Skeletal muscle tissue (tissue), 5 donors: Measurements from ENCODE around the gene CARD6. TPM values are rescaled to one million over a fixed set of nuclear protein-coding genes. Genes with fewer than 3 reads are reported as not detected.

Experiments
- H3K27ac ChIP-seq: one replicate; pipeline ENCODE4 v1.7.0; 2013; ENCODE audit warnings: mild to moderate bottlenecking, low read depth, low read length, inconsistent platforms
- H3K27me3 ChIP-seq, 3 donors: one replicate each; pipeline ENCODE4 v1.7.0; 2013; ENCODE audit warnings: low read length in 3 of 3; ENCODE audit not compliant: control insufficient read depth in 3 of 3, insufficient read depth in 3 of 3
- H3K36me3 ChIP-seq, 3 donors: one replicate each; pipeline ENCODE4 v1.7.0; 2013; ENCODE audit warnings: low read length in 3 of 3; ENCODE audit not compliant: control insufficient read depth in 3 of 3, insufficient read depth in 3 of 3
- H3K4me1 ChIP-seq, 3 donors: one replicate each; pipeline ENCODE4 v1.7.0; 2013; ENCODE audit warnings: low read length in 3 of 3, mild to moderate bottlenecking in 3 of 3; ENCODE audit not compliant: control insufficient read depth in 3 of 3, insufficient read depth in 3 of 3
- H3K4me3 ChIP-seq, 3 donors: one replicate each; pipeline ENCODE4 v1.7.0; 2013; ENCODE audit warnings: low read length in 3 of 3
- H3K9ac ChIP-seq, 3 donors: one replicate each; pipeline ENCODE4 v1.7.0; 2013; ENCODE audit warnings: low read length in 3 of 3, mild to moderate bottlenecking in 3 of 3, moderate library complexity in 2 of 3, low read depth in 1 of 3
- H3K9me3 ChIP-seq, 3 donors: one replicate each; pipeline ENCODE4 v1.7.0; 2013; ENCODE audit warnings: low read length in 3 of 3; ENCODE audit not compliant: control insufficient read depth in 3 of 3
- small RNA-seq: library from RNA; depleted of rRNA; stranded (forward); fragments of <200 nt; gene quantifications from one replicate; pipeline ENCODE3, GENCODE V24; 2014
- total RNA-seq: library from RNA; depleted of rRNA; stranded (reverse); fragments of >200 nt; gene quantifications from one replicate; pipeline ENCODE4 v1.2.3, GENCODE V29; 2014
- donor health status: Osteomylitis.

CARD6 gene
- total RNA-seq, 1 donor from 2014 or later = 3.1 TPM

DNA sequence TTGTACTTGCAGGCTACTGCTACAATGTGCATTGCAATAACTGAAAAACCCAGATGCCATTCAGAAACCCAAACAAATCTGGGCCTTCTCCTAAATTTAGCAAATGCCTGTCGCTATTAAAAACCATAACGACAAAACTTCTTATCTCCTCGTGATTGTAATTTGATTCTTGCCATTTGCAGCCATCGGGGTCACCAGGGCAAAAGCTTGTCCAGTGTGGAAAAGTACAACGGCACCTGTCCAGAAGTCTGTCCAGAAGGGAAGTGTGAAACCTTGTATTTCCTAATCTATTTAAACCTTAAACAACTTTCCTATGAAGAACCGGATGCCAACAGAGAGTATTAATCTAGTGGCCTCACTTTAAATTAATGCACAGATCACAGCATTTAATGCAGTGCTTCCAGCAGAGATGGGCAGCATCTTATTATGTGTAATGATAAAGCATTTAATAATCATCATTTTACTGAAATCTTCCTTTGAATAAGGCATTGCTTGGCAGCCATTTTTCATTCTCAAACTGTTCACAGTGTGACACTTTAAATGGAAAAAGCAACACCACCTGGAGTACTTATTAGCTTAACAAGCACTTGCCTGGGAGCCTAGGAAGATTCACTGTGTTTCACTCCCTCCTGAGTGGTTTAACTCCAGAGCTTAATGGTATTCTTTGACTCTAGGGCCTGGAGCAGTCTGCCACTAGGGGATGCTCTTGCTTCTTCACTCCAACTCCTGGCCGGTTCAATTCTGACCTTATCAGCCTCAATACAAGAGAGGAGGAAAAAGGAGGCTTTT, 63.2 kb downstream of the CARD6 start:
- Histone ChIP-seq H3K4me3 (no peak overlapping the region), H3K9me3 (no peaks in the 10 kb centered on the region), H3K4me1 (peaks cover 4 to 10% (median 9%) of the 10 kb centered on the region in 3 donors), H3K27ac (peak overlapping the region; percentile 22), H3K9ac (no peak overlapping the region), H3K27me3 (no peaks in the 10 kb centered on the region), H3K36me3 (no peaks in the 10 kb centered on the region)

DNA sequence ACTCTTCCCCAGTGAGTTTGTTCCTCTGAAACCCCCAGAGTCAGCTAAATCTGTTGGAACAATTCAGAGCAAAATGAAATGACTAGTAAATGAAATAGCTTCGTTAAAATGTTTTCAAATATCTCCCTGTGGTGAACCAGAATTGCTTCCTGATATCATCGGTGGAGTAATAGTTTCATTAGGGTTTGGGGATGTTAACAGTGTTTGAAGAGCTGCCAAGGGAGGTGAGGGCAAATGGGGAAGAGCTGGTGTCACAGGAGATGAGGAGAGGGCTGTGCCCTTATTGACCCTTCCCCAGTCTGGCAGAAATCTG, 63.8 kb downstream of the CARD6 start:
- Histone ChIP-seq H3K9ac (no peak overlapping the region), H3K27ac (peak overlapping the region; percentile 22), H3K4me3 (no peak overlapping the region)

DNA sequence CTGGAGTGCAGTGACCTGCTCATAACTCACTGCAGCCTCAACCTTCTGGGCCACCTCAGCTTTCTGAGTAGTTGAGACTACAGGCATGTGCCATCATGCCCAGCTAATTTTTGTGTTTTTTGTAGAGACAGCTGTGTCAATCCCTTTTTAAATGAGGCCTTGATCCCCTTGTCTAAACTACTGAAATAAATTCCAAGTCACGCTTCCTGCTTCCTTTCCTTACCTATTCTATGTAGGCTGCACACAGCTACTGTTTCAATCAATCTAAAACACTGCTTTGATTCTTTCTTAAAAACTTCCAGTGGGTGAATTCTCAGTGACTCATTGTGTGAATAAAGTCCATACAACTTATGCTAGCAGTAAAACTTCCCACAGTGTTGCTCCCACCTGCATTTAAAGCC, 65.2 kb downstream of the CARD6 start:
- Histone ChIP-seq H3K27ac (no peak overlapping the region), H3K27me3 (no peaks in the 10 kb centered on the region), H3K4me3 (no peak overlapping the region), H3K4me1 (peaks cover 4 to 10% (median 9%) of the 10 kb centered on the region in 3 donors), H3K36me3 (no peaks in the 10 kb centered on the region), H3K9ac (no peak overlapping the region), H3K9me3 (no peaks in the 10 kb centered on the region)

More for the DNA sequence above, 63.8 kb downstream of the CARD6 start:
- peaks cover 4 to 10% (median 9%) of the 10 kb centered on the region in 3 donors for H3K4me1 ChIP-seq
- no peaks in the 10 kb centered on the region for H3K9me3 ChIP-seq
- H3K36me3 ChIP-seq = no peaks in the 10 kb centered on the region
- no peaks in the 10 kb centered on the region for H3K27me3 ChIP-seq

DNA sequence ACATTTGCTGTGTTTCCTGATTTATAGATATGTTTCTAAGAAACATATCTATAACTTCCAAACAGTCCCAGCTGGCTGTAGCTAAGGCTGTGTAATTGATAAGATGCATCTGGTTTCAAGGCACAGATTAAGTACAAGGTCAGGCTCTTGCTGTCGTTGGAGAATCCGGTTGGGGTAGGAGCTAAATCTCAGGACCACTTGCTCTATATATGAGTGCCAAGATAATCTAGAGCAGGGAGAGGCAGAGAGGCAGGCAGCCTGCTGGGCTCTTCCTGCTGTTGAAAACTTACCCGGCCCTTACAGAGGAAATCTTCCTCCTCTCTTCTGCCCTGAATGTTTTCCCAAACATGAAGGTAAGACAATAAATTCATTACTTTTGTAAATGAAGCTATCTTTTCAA, 68.1 kb downstream of the CARD6 start, which contains the start of gene C7:
TSS of gene C7 (plus strand) at position 234 of the 400 bp plus-strand sequence. CDS start at position 348, 114 bp downstream.
- Histone ChIP-seq H3K27ac (no peak within 1 kb of the TSS), H3K36me3 (no peaks in the 10 kb centered on the region), H3K4me3 (no peak within 1 kb of the TSS), H3K9ac (no peak within 1 kb of the TSS), H3K27me3 (no peaks in the 10 kb centered on the region), H3K4me1 (peaks cover 2 to 9% (median 7%) of the 10 kb centered on the region in 3 donors), H3K9me3 (no peaks in the 10 kb centered on the region)

DNA sequence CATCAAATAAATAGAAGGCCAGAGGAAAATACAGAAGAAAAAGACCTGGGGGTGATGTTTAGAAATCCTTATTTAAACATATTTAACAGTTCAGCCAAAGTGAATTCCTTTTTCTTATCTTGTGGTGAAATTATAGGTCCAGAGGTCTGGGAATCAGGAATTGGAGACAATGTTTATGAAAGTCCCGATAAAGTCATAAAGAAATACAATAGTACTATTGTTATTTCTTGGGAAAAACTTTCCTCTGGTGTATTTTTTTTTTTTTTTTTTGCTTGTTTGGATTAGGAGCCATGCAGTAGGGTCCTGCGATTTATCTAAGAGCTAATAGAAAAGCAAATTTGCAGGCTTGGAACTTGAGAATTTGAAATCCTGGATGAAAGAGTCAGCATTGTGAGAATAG, 68.6 kb downstream of the CARD6 start:
- Histone ChIP-seq H3K9ac (no peak overlapping the region), H3K27ac (no peak overlapping the region), H3K36me3 (no peaks in the 10 kb centered on the region), H3K9me3 (no peaks in the 10 kb centered on the region), H3K4me3 (no peak overlapping the region), H3K27me3 (no peaks in the 10 kb centered on the region), H3K4me1 (peaks cover 0 to 6% (median 4%) of the 10 kb centered on the region in 3 donors)

Small RNA genes lying within 50 kb of the gene (small RNA-seq; reads per million reads assigned to genes)
- gene SNORD72 = 10.1 reads per million, percentile 92 among the genes with 10 or more reads in this experiment

Other genes starting within 250 kb of the CARD6 start
- 10.4 TPM for gene PTGER4, start 161.5 kb upstream of the CARD6 start, total RNA-seq
- gene TTC33, start 85.4 kb upstream of the CARD6 start, total RNA-seq = 17.2 TPM
- 41.2 TPM for gene PRKAA1, start 43.0 kb upstream of the CARD6 start, total RNA-seq
- gene RPL37, start 6.1 kb upstream of the CARD6 start, total RNA-seq = 2,214 TPM
- 15.1 TPM for gene C7, start 68.1 kb downstream of the CARD6 start, total RNA-seq
- gene MROH2B, start 230.0 kb downstream of the CARD6 start, total RNA-seq = not detected